ENCODE data around the gene KLF7.

The KLF7 gene

DNA sequence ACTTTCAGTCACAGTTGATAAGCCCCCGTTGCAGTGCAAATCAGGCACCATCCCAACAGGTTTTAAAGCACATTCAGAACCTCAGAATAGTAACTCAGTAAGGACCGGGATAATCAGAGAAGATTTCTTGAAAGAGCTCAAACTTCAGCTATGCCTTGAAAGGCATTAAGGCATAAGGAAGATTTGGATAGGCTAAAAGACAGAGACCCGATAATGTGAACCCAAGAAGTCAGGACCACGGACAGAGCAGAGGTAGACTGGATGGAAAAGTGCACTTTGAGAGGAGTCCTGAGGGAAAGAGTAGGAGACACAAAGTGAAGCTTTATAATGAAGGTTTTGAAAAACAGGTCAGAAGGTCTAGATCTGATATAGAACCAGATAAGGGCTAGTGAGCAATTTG is 36.9 kb upstream of the KLF7 start:
- no peak for DNase-seq (ENCODE audit: extremely low spot score)
- TF ChIP-seq CTCF (IDR thresholded peaks at IDR 0.05; ENCODE audit: control extremely low read depth, extremely low read depth, low read depth, missing control alignments), result no peak
- POLR2A ChIA-PET, result no interaction called here
- CTCF ChIA-PET, result interaction anchor here (0.7 to 1.3 kb wide), 4 partner anchors 13 to 26 kb away, joined by 3 read pairs; no protein-coding TSS in a partner anchor

GRCh38 chr2:207201416-207201815 is 35.7 kb upstream of the KLF7 start:
- POLR2A ChIA-PET, result no interaction called here
- CTCF ChIA-PET, result interaction anchor here (0.9 to 1.3 kb wide), 2 partner anchors 8 to 81 kb away, joined by 3 read pairs; no protein-coding TSS in a partner anchor
- no peak for DNase-seq (ENCODE audit: extremely low spot score)

DNA sequence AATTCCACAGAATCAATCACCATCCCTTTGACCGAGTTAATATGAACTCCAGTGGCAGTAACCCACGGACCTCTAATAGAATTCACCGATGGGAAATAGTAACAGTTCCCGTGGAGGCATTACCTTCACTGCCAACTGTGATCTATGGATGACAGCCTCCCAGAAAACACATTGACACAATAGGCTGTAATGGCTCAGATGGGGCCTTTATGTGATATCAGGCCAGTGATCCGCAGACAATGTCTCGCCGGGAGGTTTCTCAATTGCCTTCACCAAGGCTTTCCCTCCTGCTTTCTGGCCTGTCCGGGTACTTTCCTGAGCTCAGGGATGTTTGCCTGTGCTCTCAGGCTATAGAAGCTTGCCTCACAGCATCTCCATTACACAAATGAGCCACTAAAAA is 34.4 kb upstream of the KLF7 start:
- ChIA-PET POLR2A (no interaction called here), CTCF (interaction anchor here (1.5 kb wide), 1 partner anchor 8 kb away, joined by 5 read pairs; no protein-coding TSS in a partner anchor)
- no peak for DNase-seq (ENCODE audit: extremely low spot score)
- TF ChIP-seq CTCF (IDR thresholded peaks at IDR 0.05; ENCODE audit: control extremely low read depth, extremely low read depth, low read depth, missing control alignments), result no peak

More at GRCh38 chr2:207201416-207201815, 35.7 kb upstream of the KLF7 start:
- no peak for TF ChIP-seq CTCF (IDR thresholded peaks at IDR 0.05; ENCODE audit: control extremely low read depth, extremely low read depth, low read depth, missing control alignments)

DNA sequence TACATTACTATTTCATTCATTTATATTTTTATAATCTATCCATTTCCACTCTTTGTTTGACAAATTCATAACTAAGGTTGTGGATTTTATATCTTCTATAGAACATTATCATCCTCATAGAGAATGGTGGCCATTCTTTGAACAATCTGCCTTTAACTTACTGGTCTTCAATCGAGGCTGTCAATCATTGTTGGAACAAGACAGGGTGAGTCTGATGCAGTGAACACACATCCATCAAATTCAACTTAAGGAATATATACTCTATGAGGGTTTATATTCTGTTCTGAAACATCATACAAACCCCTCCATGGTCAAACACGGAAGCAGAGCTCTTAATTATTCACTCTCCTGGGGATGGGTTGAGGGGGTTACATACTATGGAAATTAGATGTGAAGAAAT is 28.3 kb upstream of the KLF7 start:
- ChIA-PET CTCF (interaction anchor here (1.0 to 1.9 kb wide), 3 partner anchors 24 to 394 kb away, joined by 3 to 6 read pairs (median 3); no protein-coding TSS in a partner anchor), POLR2A (no interaction called here)
- DNase-seq (ENCODE audit: extremely low spot score), result no peak
- no peak for TF ChIP-seq CTCF (IDR thresholded peaks at IDR 0.05; ENCODE audit: control extremely low read depth, extremely low read depth, low read depth, missing control alignments)

DNA sequence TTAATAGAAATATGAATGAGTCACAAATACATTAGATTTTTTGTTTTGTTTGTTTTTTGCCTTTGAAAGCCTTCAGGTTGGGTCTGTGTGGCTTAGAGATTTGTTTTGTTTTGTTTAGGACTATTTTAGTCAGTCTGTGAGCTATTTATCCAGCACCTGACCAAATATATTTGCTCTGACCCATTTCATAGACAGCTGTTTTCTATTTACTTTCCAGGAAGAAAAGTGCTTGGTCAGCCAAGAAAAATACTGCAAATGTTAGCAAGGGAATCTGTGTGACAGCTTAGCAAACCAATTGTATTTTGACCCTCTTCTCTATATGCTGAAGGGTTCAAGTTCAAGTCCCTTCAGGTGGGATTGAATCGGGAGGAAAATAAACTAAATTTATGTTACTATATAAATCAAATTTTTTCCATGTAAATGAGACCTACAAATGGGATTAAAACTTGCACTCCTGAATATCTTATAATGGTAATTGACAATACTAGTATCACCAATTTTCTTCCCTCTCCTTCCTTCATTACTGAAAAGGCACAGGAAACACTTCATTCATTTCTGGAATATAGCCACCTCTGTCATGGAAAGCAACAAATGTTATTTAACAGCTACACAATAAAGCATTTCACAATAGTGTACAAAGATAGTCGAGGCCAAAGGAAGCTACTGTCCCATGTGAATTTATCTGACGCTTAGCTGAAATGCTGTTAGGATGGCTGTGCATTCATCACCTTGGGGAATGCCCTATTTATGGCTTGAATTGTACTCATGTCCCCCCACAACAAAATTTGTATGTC is 23.1 kb upstream of the KLF7 start:
- no peak for TF ChIP-seq CTCF (IDR thresholded peaks at IDR 0.05; ENCODE audit: control extremely low read depth, extremely low read depth, low read depth, missing control alignments)
- ChIA-PET CTCF (interaction anchor here (1.1 to 1.9 kb wide), 5 partner anchors 9 to 57 kb away, joined by 3 to 6 read pairs (median 3); no protein-coding TSS in a partner anchor), POLR2A (no interaction called here)
- DNase-seq (ENCODE audit: extremely low spot score), result no peak

DNA sequence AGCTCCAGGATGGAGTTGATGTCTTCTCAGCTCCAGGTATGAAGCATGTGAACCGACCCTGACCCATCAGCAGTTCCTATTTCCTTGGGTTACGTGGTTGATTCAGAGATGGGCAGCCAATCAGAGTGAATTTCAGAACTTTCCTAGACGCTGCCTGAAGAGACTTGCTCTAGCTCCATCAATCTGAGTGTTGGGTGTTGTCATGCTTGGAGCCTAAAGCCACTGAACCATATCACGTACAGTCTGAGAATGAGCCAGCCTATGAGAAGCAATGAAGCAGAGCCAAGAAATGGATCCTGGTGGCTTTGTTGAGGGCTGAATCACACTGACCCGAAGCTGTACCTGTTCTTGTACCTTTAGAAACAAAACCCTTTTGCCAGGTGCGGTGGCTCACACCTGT is 19.6 kb upstream of the KLF7 start:
- no peak for TF ChIP-seq CTCF (IDR thresholded peaks at IDR 0.05; ENCODE audit: control extremely low read depth, extremely low read depth, low read depth, missing control alignments)
- ChIA-PET CTCF (interaction anchor here (0.9 to 1.2 kb wide), 2 partner anchors 9 to 11 kb away, joined by 3 read pairs; no protein-coding TSS in a partner anchor), POLR2A (no interaction called here)
- no peak for DNase-seq (ENCODE audit: extremely low spot score)
